Sigmoid colon (tissue), 4 donors: ENCODE measurements around the gene ABLIM1.

Experiments used
- CTCF ChIP-seq, 4 experiments: fragments of 450-650 bp in 3 of 4; fragments of 200-600 bp in 1 of 4; IDR thresholded peaks; one replicate each; pipeline ENCODE4 v1.5.1; 2016 to 2019; ENCODE audit warnings: antibody characterized with exemption in 4 of 4, mild to moderate bottlenecking in 3 of 4, moderate library complexity in 2 of 4
- POLR2A ChIP-seq, 2 donors: fragments of 450-650 bp; IDR thresholded peaks; one replicate each; pipeline ENCODE4 v1.6.1; 2016; ENCODE audit warnings: antibody characterized with exemption in 2 of 2, mild to moderate bottlenecking in 2 of 2, moderate library complexity in 2 of 2
- POLR2AphosphoS5 ChIP-seq, 4 donors: sonication (generic); formaldehyde crosslinking; IDR thresholded peaks; one replicate each; pipeline ENCODE4 v1.6.1; 2017; ENCODE audit warnings: antibody characterized with exemption in 4 of 4

- TF ChIP-seq CTCF (IDR thresholded peaks at IDR 0.05), result no peak
- TF ChIP-seq POLR2A (IDR thresholded peaks at IDR 0.05), result no peak
- TF ChIP-seq POLR2AphosphoS5 (IDR thresholded peaks at IDR 0.05), result no peak
Observed at GRCh38 chr10:114472877-114473253, 185.2 kb downstream of the ABLIM1 start.
